HG02678 (cell line): ENCODE measurements around the gene SLC17A4.

Source experiments
- ATAC-seq: cut with Tn5 transposase; IDR thresholded peaks from one replicate; pipeline ENCODE4 v1.9.1; 2021; ENCODE audit warnings: mild to moderate bottlenecking, moderate library complexity; ENCODE audit not compliant: unreplicated experiment

The SLC17A4 gene

DNA sequence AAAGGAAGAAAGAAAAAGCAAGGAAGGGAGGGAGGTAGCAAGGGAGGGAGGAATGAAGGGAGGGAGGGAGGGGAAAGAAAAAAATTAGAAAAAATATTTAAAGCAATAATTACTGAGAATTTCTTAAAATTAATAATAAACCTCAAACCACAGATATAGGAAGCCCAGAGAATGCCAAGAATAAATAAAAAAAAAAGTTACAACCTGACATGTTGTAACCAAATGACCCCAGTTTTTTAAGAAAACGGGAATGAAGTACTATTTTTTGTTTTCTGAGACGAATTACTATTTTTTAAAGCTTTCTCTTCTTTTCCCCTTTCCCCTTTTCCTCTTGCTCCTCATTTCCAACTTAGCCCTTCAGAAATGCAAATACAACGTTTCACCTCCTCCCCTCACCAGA is 60.7 kb downstream of the SLC17A4 start:
- ATAC-seq = no peak

DNA sequence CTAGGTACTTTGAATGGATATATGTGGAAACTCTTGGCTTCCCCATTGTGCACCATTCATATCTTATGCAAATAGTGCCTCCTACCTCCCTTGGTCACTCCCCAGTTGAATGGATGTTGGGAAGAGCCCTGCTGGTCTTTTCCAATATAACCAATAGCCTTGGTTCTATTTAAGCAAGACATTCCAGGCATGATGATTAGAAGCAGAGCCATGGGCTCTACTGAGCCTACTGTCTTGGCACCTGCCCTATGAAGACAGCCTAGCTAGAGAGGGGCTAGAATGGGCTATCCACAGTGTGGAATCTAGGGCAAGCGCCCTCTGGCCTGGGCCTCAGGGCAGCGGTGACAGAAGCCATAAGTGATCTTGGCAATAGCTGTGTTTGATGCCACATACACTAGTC is 61.7 kb downstream of the SLC17A4 start:
- ATAC-seq = no peak

DNA sequence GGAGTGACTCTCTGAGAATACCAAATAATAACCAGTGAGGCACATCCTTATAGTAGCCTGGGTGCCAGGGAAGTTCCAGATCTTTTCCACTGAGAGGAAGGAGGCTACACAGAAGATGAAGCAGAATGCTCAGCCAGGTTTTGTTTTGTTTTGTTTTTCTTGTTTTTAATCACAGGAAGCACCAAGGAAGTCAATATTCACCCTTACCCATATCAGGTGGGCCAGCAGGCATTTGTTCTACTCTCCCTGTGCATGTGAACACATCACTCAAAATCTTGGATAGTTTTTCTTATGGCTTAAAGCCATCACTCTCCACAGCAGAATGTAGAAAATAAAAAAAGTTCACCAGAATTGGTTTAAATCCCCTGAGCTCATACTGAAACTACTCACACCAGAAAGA is 66.8 kb downstream of the SLC17A4 start:
- ATAC-seq = no peak

DNA sequence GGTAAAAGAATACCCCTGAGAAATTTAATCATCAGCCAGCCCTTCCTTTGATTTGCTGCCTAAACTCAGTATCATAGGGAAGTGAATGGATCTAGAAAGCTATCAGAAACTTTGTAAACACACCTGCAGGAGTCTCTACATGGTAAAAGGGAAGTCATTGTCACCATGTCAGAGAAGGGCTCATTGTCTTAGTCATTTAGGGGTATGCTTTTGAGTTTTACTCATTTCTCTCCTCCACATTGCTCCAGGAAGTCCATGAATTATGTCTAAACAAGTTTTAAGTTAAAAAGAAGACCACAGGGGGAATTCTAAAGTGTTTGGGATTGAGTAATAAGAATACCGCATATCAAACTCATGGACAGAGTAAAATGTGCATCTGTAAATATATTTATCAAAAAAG is 74.8 kb downstream of the SLC17A4 start:
- peak; percentile 64 for ATAC-seq

DNA sequence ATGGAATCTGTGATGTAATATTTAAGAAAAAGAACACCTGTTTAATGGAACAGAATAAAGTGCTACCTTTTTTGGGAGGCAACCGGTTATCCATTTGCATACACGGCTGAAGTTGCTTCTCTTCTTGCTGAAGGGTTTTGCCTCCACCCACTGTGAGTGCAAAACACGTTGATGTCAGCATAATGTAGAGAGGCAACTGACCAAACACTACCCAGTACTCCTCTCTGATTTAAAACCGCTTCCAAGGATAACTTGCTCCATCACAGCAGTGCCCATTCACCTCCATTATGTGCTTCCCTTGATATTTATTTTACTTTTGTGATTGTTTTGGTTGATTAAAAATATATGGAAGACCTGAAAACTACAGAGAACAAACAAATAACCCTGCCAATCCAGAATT is 75.9 kb downstream of the SLC17A4 start:
- no peak for ATAC-seq
